HepG2 (cell line): ENCODE measurements around the gene THOC7. TPM values are rescaled to one million over a fixed set of nuclear protein-coding genes. Genes with fewer than 3 reads are reported as not detected.

Experiments
- CEBPG ChIP-seq: IDR thresholded peaks from 2 replicates; pipeline ENCODE4 v1.6.1; 2016
- ERF ChIP-seq: IDR thresholded peaks from 2 replicates; pipeline ENCODE4 v1.6.1; 2018; ENCODE audit warnings: missing biosample characterization, missing genetic modification reagents
- KDM5B ChIP-seq: sonication (generic); formaldehyde crosslinking; IDR thresholded peaks from 2 replicates; pipeline ENCODE4 v1.4.0; 2020; ENCODE audit warnings: missing genetic modification reagents, mild to moderate bottlenecking, borderline replicate concordance
- KMT2B ChIP-seq: IDR thresholded peaks from 2 replicates; pipeline ENCODE4 v1.6.1; 2016; ENCODE audit warnings: missing genetic modification reagents, missing compliant biosample characterization
- MED1 ChIP-seq: sonication (generic); formaldehyde crosslinking; IDR thresholded peaks from 2 replicates; pipeline ENCODE4 v1.4.0; 2020; ENCODE audit warnings: missing genetic modification reagents
- RXRA ChIP-seq: sonication (generic); formaldehyde crosslinking; IDR thresholded peaks from 2 replicates; pipeline ENCODE4 v1.5.1; 2020; ENCODE audit warnings: missing genetic modification reagents
- TARDBP ChIP-seq: sonication (generic); formaldehyde crosslinking; IDR thresholded peaks from 2 replicates; pipeline ENCODE4 v1.8.0; 2022; ENCODE audit warnings: mild to moderate bottlenecking, missing genetic modification reagents
- ZNF280D ChIP-seq: sonication (generic); formaldehyde crosslinking; IDR thresholded peaks from 2 replicates; pipeline ENCODE4 v1.5.1; 2020; ENCODE audit warnings: mild to moderate bottlenecking, missing genetic modification reagents
- ZNF510 ChIP-seq: sonication (generic); formaldehyde crosslinking; IDR thresholded peaks from 2 replicates; pipeline ENCODE4 v1.4.0; 2020; ENCODE audit warnings: low read depth, mild to moderate bottlenecking, missing genetic modification reagents
- ZNF607 ChIP-seq: sonication (generic); formaldehyde crosslinking; IDR thresholded peaks from 2 replicates; pipeline ENCODE4 v1.5.1; 2020; ENCODE audit warnings: missing genetic modification reagents, mild to moderate bottlenecking, borderline replicate concordance
- polyA plus RNA-seq, 8 experiments: library from polyadenylated mRNA; depleted of rRNA in 3 of 8; stranded (reverse) in 7 of 8; unstranded in 1 of 8; fragments of >200 nt; fragmentation: Illumina TruSeq in 4 of 8; extraction: Trizol in 4 of 8; gene quantifications; 2 replicates each; pipeline versions ENCODE4 v1.2.1 to v1.2.3, GENCODE V29; 2011 to 2016; ENCODE audit warnings: low read depth in 4 of 8, missing spikeins in 1 of 8, mixed read lengths in 1 of 8; ENCODE audit not compliant: insufficient read depth in 1 of 8
- total RNA-seq, 5 experiments: library from RNA; depleted of rRNA; stranded (reverse); fragments of >200 nt; fragmentation: Illumina TruSeq; extraction: Trizol; gene quantifications; 2 replicates each; pipeline ENCODE4 v1.2.3, GENCODE V29; 2016; ENCODE audit warnings: low read depth in 1 of 5
- TF ChIP-seq, protein P1 (sequence below): sonication (generic); formaldehyde crosslinking; IDR thresholded peaks from 2 replicates; pipeline ENCODE4 v1.4.0; 2020; ENCODE audit warnings: mild to moderate bottlenecking, missing genetic modification reagents, borderline replicate concordance
- TF ChIP-seq, protein P2 (sequence below): IDR thresholded peaks from 2 replicates; pipeline ENCODE4 v1.6.1; 2016; ENCODE audit warnings: low read depth
- TF ChIP-seq, protein P3 (sequence below): sonication (generic); formaldehyde crosslinking; IDR thresholded peaks from 2 replicates; pipeline ENCODE4 v1.4.0; 2020; ENCODE audit warnings: mild to moderate bottlenecking, missing genetic modification reagents, borderline replicate concordance
- TF ChIP-seq, protein P4 (sequence below): sonication (generic); formaldehyde crosslinking; IDR thresholded peaks from 2 replicates; pipeline ENCODE4 v1.4.0; 2020; ENCODE audit warnings: missing genetic modification reagents, low read depth, mild to moderate bottlenecking, borderline replicate concordance

The THOC7 gene
- total and polyA plus RNA-seq, 2 of the 13 experiments (the other 11 are each of a cell fraction or from before 2014, with no cell fraction given) = 32.8 to 63.5 TPM

- TF ChIP-seq CEBPG (CRISPR knock-in tag) = no peak
- TF ChIP-seq, protein P1, sequence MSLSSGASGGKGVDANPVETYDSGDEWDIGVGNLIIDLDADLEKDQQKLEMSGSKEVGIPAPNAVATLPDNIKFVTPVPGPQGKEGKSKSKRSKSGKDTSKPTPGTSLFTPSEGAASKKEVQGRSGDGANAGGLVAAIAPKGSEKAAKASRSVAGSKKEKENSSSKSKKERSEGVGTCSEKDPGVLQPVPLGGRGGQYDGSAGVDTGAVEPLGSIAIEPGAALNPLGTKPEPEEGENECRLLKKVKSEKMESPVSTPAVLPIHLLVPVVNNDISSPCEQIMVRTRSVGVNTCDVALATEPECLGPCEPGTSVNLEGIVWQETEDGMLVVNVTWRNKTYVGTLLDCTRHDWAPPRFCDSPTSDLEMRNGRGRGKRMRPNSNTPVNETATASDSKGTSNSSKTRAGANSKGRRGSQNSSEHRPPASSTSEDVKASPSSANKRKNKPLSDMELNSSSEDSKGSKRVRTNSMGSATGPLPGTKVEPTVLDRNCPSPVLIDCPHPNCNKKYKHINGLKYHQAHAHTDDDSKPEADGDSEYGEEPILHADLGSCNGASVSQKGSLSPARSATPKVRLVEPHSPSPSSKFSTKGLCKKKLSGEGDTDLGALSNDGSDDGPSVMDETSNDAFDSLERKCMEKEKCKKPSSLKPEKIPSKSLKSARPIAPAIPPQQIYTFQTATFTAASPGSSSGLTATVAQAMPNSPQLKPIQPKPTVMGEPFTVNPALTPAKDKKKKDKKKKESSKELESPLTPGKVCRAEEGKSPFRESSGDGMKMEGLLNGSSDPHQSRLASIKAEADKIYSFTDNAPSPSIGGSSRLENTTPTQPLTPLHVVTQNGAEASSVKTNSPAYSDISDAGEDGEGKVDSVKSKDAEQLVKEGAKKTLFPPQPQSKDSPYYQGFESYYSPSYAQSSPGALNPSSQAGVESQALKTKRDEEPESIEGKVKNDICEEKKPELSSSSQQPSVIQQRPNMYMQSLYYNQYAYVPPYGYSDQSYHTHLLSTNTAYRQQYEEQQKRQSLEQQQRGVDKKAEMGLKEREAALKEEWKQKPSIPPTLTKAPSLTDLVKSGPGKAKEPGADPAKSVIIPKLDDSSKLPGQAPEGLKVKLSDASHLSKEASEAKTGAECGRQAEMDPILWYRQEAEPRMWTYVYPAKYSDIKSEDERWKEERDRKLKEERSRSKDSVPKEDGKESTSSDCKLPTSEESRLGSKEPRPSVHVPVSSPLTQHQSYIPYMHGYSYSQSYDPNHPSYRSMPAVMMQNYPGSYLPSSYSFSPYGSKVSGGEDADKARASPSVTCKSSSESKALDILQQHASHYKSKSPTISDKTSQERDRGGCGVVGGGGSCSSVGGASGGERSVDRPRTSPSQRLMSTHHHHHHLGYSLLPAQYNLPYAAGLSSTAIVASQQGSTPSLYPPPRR (CRISPR knock-in tag) = no peak
- TF ChIP-seq, protein P2, sequence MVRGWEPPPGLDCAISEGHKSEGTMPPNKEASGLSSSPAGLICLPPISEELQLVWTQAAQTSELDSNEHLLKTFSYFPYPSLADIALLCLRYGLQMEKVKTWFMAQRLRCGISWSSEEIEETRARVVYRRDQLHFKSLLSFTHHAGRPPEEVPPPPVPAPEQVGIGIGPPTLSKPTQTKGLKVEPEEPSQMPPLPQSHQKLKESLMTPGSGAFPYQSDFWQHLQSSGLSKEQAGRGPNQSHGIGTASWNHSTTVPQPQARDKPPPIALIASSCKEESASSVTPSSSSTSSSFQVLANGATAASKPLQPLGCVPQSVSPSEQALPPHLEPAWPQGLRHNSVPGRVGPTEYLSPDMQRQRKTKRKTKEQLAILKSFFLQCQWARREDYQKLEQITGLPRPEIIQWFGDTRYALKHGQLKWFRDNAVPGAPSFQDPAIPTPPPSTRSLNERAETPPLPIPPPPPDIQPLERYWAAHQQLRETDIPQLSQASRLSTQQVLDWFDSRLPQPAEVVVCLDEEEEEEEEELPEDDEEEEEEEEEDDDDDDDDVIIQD (CRISPR knock-in tag) = no peak
- TF ChIP-seq ZNF280D (CRISPR knock-in tag) = no peak
- peak; percentile 55; the same call in 1 of the 2 replicates for TF ChIP-seq RXRA (CRISPR knock-in tag)
- no peak for TF ChIP-seq ERF
- TF ChIP-seq, protein P3, sequence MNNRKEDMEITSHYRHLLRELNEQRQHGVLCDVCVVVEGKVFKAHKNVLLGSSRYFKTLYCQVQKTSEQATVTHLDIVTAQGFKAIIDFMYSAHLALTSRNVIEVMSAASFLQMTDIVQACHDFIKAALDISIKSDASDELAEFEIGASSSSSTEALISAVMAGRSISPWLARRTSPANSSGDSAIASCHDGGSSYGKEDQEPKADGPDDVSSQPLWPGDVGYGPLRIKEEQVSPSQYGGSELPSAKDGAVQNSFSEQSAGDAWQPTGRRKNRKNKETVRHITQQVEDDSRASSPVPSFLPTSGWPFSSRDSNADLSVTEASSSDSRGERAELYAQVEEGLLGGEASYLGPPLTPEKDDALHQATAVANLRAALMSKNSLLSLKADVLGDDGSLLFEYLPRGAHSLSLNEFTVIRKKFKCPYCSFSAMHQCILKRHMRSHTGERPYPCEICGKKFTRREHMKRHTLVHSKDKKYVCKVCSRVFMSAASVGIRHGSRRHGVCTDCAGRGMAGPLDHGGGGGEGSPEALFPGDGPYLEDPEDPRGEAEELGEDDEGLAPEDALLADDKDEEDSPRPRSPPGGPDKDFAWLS (CRISPR knock-in tag) = 0 out of 2 replicates have a peak, but pooled peaks have one; percentile 52
- no peak for TF ChIP-seq ZNF510 (CRISPR knock-in tag)
- no peak; the same call in 1 of the 2 replicates for TF ChIP-seq MED1 (CRISPR knock-in tag)
- TF ChIP-seq, protein P4, sequence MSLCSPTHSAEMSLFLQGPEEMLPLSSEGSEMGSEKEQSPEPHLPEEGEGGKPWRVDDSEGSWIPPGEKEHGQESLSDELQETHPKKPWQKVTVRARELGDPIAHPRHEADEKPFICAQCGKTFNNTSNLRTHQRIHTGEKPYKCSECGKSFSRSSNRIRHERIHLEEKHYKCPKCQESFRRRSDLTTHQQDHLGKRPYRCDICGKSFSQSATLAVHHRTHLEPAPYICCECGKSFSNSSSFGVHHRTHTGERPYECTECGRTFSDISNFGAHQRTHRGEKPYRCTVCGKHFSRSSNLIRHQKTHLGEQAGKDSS (CRISPR knock-in tag) = peak; percentile 83; the same call in 1 of the 2 replicates
- TF ChIP-seq KDM5B (CRISPR knock-in tag) = no peak
- no peak for TF ChIP-seq ZNF607 (CRISPR knock-in tag)
- 0 out of 2 replicates have a peak, but pooled peaks have one; percentile 54 for TF ChIP-seq KMT2B (CRISPR knock-in tag)
- TF ChIP-seq TARDBP (CRISPR knock-in tag) = no peak
Measured at GRCh38 chr3:63863150-63864007, at the start of gene THOC7, which contains the start of gene ATXN7 (continued).
